MV-4-11 (cell line): Measurements from ENCODE around the gene ACADL.

ENCODE experiments used
- DNase-seq: peaks from one replicate; lab custom pipeline; 2025; lab: John Stamatoyannopoulos, UW

ACADL gene

DNA sequence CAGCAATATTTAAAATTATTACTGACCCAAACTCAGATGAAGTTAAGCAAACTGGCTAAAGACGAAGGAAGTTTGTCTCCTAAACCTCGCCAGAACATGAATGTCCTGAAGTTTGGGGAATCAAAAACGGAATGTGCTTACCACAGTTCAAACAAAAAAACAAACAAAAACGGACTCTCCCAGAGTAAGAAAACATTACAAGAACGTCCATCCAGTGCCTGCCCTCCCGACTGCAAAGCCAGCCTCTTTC, 55.1 kb downstream of the ACADL start:
- no peak for DNase-seq

- peak; percentile 92 for DNase-seq
Observed at GRCh38 chr2:210169516-210170195, 55.6 kb downstream of the ACADL start.

DNA sequence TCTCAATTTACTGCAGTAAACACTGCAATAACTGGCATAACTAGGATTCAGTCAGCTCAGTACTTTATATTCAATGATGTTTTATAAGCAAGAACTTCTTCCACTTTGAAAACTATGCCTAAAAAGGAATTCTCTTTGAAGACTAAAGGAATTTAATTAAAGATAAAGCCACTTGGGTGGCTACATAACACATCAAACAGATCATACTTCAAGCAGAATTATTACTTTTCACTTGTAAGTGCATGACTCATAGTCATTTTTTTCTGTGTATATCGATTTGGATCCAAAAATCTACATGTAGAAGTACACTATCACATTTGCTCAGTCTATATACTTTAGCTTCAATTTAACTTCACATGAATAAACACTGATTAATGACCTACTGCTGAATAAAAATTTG, 58.0 kb downstream of the ACADL start:
- no peak for DNase-seq

GRCh38 chr2:210162466-210163124, 62.7 kb downstream of the ACADL start:
- peak; percentile 46 for DNase-seq

DNA sequence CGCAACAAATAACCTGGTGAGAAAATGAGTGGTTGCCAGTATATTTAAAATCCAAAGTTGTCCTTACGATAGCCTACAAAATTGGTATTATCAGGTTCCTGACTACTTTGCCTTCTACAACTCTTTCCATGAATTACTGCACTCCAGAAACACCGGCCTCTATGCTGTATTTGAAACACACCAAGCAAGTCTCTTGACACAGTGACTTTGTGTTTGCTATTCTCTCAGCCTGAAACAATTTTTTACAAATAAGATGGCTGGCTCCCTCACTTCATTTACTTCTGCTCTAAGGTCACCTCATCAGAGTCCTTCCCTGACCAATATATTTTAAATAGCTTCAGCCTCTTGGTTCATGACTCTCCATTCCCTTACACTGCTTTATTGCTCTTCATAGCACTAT, 66.2 kb downstream of the ACADL start:
- no peak for DNase-seq

DNA sequence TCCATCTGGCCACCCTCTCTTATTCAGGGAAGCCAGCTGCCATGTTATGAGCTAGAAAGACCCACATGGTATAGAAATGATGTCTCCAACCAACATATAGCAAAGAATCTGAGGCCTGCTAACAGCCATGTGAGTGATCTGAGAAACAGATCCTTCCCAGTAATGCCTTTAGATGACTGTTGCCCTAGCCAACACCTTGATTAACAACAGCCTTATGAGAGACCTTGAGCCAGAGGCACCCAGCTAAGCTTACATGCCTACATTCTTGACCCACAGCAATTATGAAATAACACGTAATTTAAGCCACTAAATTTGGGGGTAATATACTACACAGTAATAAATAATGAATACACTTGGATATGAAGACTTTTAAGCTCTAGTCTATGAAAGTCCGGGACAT, 67.0 kb downstream of the ACADL start:
- no peak for DNase-seq

DNA sequence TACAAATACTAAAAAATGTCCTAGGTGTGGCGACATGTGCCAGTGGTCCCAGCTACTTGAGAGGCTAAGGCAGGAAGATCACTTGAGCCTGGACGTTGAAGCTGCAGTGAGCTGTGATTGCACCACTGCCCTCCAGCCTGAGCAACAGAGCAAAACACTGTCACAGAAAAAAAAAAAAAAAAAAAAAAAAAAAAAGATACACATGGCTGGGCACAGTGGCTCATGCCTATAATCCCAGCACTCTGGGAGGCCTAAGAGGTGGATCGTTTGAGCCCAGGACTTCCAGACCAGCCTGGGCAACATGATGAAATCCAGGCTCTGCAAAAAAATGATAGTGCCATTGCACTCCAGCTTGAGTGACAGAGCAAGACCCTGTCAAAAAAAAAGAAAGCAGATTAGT, 67.7 kb downstream of the ACADL start:
- no peak for DNase-seq

- no peak for DNase-seq
Observed at GRCh38 chr2:210147614-210148013, 77.6 kb downstream of the ACADL start.
